C1 segment of cervical spinal cord (tissue), 14 donors: ENCODE data around the gene ENGASE.

Experiments
- DNase-seq, 14 donors: peaks; one replicate each; lab custom pipeline; 2025; lab: John Stamatoyannopoulos, UW

Gene ENGASE

DNA sequence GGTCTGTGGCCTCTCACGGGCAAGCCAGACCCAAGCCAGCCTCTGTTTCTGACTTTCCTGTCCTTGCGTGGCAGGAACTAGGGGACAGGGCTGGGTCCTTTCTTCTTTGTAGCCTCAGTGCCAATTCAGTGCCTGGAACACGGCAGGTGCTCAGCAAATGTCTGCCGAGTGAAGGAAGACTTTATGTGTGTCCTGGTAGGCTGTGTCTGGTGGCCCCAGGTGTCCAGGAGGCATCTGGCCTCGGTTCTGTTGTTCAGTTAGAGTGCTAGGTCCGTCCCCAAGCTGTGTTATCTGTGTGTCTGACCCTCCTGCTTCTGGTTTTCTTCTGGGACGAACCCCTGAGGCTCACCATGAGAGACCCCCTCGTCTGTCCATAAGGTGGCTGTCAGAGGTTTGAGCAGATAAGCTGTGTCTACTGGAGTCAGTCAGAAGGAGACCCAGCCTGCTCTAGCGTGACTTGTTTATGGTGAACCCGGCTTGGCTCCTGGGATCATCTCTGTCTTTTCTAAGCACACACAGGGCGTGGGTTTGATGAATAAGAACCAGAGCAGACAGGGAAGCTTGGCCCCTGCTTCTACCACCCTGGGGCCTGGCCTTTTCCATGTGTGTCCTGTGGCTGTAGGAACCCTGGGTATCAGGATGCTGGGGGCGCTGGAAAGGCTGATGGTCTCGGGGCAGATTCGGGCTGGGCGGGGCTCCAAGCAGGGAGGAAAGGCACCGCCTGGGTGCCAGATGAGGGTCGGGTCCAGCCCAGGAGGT lies 39.3 kb downstream of the ENGASE start:
- DNase-seq = no peak

GRCh38 chr17:79114458-79115301 lies 40.1 kb downstream of the ENGASE start:
- DNase-seq = peak in 4 of 14 donors; percentile 4 to 58 (median 21)

DNA sequence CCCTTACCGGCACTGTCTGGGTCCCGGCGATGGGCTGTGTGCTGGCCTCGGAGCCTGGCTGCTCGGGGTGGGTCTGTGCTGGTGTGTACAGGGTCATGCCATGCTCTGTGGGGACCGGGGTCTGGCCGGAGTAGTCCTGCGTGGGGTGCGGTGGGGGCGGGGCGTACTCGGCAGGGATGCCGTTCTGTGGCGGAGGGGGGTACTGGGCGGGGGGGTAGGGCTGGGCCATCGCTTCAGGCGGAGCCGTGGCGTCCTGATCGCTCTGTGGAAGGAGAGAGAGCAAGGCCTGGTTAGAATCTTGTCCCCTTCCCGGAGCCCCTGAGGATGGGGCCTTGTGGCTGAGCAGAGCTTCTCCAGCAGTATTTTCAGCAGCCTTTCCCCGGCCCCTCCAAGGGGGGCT lies 40.9 kb downstream of the ENGASE start:
- no peak for DNase-seq

DNA sequence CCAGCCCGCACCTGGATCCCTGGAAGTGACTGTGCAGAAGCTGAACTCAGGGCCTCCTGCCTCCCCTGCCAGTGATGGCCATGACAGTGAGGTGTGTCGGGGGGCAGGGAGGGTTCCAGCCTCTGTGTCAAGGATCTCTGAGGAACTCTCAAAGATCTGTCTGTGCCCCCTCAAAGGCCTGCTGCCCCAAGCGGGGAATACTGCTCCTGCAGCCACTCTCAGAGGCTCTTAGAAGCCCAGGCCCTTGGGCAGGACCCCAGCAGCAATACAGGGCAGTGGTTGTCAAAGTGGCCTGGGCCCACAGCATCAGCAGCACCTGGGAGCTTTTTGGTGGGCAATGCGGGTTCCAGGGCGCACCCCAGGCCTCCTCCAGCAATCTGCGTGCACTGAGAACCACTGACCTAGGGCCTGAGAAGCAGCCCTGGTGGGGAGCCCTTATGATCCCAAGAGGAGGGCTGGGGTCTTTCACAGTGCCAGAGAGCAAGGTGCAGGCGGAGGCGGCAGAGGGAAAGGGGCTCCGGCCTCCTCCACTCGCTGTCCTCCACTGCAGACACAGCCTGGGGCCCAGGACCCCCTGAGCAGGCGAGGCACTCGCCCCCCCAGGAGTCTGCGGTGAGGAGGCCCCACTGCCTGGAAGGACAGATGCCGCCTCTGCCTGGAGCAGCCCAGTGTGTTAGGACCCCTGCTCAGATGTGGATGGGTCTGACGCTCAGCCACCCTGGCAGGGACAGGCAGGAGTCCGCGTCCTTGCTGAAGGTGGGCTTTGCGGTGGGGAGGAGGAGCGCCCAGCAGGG lies 42.1 kb downstream of the ENGASE start:
- DNase-seq = no peak

- no peak for DNase-seq
Measured at GRCh38 chr17:79117905-79118487, 43.4 kb downstream of the ENGASE start.

- no peak for DNase-seq
Measured at GRCh38 chr17:79118924-79119323, 44.3 kb downstream of the ENGASE start.

DNA sequence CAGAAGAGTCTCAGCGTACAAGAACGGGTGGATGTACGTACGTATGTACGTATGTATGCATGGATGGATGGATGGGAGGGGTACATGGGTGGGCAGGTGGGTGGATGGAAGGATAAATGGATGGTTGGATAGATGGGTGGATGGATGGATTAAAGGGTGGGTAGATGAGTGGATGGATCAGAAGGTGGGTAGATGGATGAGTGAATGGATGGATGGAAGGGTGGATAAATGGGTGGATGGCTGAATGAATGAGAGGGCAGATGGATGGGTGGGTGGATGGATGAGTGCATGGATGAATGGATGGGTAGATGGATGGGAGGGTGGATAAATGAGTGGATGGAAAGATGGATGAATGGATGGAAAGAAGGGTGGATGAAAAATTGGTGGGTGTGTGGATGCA lies 45.6 kb downstream of the ENGASE start:
- no peak for DNase-seq

DNA sequence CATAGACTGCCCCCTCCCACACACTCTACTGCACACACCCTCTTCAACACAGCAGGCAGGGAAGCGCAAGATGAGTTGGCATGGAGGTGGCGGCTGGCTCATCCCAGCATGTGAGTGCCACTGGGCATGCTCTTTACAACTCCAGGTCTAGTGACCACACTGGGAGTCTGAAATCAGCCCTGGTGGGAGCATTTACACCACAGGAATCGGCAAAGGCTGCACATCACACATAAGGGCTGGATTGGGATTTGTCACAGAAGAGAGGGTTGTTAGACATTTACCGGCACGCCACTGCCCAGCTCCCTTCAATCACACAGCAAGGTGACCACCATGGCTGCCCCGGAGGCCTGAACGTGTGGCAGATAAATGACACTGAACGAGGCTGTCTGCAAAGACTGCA lies 49.4 kb downstream of the ENGASE start:
- DNase-seq = no peak

- DNase-seq = no peak
Measured at GRCh38 chr17:79124513-79125209, 50.0 kb downstream of the ENGASE start.

DNA sequence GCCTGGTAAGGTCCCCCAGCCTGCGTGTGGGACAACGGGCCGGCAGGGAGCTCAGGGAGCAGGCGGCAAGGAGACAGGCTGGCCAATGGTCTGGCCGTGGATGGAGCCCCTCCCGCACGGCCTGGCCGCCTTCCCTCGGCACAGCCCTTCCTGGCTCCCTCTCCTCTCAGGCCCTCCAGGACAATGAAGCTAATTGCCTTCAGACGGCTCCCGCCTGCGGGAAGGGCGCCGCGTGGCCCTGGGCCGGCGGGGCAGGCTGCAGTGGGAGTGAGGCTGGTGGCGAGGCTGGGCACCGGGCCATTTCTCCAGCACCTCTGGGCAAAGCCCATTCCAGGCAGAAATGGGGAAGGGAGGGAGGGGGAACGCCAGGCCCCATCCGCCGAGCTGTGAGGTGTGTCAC lies 50.9 kb downstream of the ENGASE start:
- DNase-seq = peak in 2 of 14 donors; percentile 23 to 61

DNA sequence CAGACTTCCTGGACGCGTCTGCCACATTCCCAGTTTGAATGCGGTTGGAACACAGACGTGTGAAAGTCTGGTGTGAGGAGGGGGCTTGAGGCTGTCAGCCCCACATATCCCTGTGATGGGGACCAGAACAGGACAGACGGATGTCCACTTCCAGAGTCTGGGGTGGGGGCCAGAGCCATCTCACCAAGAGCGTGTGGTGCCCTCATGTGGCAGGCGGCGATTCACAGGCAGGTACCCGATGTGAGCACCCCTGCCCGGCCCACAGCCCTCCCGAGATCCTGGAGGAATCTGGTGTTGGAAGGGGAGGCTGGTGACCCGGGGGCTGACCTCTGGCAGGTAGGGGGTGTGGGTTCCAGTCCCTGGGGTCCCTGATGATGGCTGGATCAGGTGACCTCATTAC lies 51.5 kb downstream of the ENGASE start:
- DNase-seq = no peak

DNA sequence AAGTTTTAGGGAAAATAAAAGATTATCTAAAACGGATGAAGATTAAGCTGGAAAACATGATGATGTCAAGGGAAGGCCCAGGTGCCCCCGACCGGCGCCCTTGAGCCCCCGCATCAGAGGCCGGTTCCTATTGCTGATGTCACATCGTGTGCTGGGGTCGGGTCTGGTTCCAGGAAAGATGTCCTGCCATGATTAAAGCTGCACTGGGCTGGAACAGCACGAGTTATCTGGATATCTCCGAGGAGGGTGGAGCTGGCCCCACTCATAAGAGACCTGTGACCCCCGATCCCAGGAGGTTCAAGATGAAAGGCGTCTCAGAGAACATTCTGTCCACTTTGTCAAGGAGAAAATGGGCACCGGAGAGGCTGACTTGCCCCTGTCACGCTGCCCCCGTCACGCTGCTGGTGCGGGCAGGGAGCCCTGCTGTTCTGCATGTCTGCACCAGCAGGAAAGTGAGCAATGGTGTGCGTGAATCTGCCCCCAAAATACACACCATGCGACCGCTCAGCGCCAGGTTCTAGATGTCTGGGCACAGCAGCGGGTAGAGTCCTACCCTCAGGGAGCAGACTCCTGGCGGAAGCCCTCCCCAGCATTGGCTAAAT lies 53.0 kb downstream of the ENGASE start:
- no peak for DNase-seq

- DNase-seq = no peak
Measured at GRCh38 chr17:79129523-79129922, 54.9 kb downstream of the ENGASE start.

GRCh38 chr17:79130536-79131273 lies 56.1 kb downstream of the ENGASE start:
- no peak for DNase-seq

DNA sequence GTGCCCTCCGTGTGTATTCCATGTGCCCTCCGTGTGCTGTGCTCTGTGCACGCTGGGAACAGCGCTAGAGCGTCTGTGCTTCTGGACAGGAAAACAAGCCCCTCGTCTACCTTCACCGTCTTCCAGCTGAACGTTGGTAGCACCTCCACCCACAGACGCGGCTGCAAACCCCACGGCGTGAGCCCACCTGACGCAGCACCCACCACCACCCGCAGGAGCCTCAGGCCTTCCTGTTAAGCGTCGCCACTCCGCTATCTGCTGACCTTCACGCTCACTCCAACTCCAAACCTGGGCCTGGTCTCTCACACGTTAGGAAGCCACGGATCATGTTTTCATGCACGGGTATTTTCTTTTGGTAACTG lies 56.6 kb downstream of the ENGASE start:
- DNase-seq = no peak

DNA sequence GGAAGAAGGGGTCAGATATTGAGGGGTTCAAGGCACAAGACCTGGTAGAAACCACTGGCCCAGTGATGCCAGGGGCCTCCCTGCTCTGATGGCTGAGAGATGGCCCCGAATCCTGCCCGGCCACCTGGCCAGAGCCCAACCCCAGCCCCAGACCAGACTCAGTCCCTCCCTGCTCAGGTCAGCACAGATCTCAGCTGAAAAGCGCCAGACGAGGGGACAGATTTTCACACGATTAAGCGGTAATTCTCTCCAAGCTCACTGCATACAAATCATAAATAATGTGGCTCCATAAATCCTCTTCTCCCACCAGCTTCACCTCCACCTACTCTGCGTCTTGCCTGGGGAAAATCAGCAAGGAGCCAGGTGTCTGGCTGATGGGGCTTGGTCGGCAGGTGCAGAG lies 57.1 kb downstream of the ENGASE start:
- DNase-seq = no peak

DNA sequence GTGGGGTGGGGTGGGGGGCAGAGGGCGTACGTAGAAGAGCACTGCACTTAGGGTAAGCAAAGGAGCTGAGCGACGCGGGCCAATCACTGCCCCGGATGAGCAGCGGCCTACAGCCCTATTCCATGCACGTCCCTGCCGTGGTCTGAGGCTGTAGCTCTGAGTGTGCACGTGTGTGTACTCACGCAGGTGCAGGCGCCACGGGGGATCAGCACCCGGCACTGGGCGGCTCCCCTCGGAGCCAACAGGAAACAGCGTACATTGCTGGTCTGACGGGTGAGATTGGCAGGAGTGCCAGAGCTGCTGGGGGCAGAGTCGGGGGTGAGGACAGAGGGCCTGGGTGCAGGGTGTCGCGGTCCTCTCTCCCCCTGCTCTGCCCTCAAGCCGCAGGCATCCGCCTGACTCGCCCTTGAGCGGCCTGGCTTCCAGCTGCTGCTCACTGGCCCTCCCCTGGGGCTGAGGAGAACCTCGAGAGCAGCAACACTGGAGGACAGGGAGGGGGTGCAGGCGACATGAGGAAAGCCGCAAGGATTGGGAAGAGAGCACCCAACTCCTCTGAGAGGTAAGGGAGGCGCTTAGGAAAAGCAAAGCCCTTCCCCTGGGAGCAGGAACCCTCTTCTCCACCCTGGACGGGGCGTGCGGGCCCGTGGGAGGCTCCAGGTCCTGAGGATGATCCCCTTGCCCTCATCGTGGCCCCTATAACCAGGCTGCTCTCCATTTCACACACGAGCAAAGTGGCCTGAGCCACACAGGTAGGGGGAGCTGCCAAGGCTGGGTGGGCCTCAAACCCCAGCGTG lies 57.8 kb downstream of the ENGASE start:
- DNase-seq = no peak

DNA sequence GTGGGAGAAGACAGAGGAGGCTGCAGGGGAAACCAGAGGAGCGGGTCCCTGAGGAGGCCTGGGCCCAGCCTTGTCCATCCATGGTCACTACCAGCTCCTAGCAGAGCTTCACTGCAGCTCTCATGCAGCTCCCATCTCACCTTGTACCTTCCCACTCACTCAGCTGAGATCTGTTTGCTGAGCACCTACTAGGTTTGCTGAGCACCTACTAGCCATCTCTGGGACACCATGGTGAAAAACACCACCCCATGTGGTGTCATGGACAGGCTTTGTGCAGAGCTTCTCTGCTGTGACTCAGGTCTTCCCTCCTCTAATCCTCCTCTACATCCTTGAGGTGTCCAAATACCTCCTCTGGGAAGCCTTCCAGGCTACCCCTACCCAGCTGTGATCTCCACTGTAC lies 58.6 kb downstream of the ENGASE start:
- DNase-seq = no peak

DNA sequence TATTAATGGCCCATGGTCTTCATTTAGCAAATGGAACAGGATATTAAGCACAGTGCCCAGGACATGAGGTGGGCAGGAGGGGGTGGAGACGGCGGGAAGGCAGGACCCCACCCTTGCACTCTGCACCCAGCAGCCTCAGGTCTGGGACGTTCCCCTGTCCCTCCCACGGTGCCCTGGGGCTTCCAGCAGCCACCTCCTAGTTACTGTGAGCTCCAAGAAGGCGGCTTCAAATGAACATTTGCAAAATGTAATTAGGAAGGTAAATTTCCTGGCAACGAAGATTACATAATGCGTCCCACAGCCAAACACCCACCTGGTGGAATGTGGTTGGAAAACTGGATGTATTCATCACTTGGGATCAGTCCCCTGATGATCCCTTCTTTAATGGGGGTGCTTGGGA lies 59.4 kb downstream of the ENGASE start:
- no peak for DNase-seq
